Fibroblast of lung (primary cell): ENCODE data around the gene NDUFV1. TPM values are rescaled to one million over a fixed set of nuclear protein-coding genes. Genes with fewer than 3 reads are reported as not detected.
"Not testable (repeated sequence)": the region's sequence is repeated elsewhere in the genome, so short reads cannot be mapped to it uniquely, and the experiment has no call there.

Experiments
- DNase-seq, 2 donors: peaks; one replicate each; pipeline versions ENCODE4 v3.0.0 to v3.0.0-alpha.2; 2010; ENCODE audit warnings: low read depth in 2 of 2
- H2AFZ ChIP-seq: 2 replicates; pipeline ENCODE4 v1.5.1; 2012; ENCODE audit warnings: low read length, control low read depth, inconsistent platforms
- H3K27ac ChIP-seq: 2 replicates; pipeline ENCODE4 v1.5.1; 2011; ENCODE audit warnings: low read length, control low read depth; ENCODE audit not compliant: insufficient read depth
- H3K27me3 ChIP-seq: 2 replicates; pipeline ENCODE4 v1.5.1; 2011; ENCODE audit warnings: mild to moderate bottlenecking, low read length; ENCODE audit not compliant: control insufficient read depth, insufficient read depth
- H3K36me3 ChIP-seq: 2 replicates; pipeline ENCODE4 v1.5.1; 2011; ENCODE audit warnings: low read length; ENCODE audit not compliant: control insufficient read depth, insufficient read depth
- H3K4me1 ChIP-seq: 2 replicates; pipeline ENCODE4 v1.5.1; 2011; ENCODE audit warnings: low read length; ENCODE audit not compliant: control insufficient read depth, insufficient read depth; ENCODE audit errors: extremely low read depth
- H3K4me2 ChIP-seq: 2 replicates; pipeline ENCODE4 v1.5.1; 2011; ENCODE audit warnings: low read length, control low read depth; ENCODE audit not compliant: insufficient read depth; ENCODE audit errors: extremely low read depth
- H3K4me3 ChIP-seq, 4 experiments: fragments of 200-600 bp in 1 of 4; sonication (generic) in 1 of 4; replicated peaks in 1 of 4; 2 replicates each; pipeline ENCODE4 v1.5.1; 2011 to 2016; ENCODE audit warnings: low read length in 4 of 4, low read depth in 3 of 4, mild to moderate bottlenecking in 3 of 4, control low read depth in 2 of 4, inconsistent platforms in 1 of 4, mixed read lengths in 1 of 4; ENCODE audit not compliant: insufficient read depth in 1 of 4; ENCODE audit errors: control extremely low read depth in 1 of 4
- H3K79me2 ChIP-seq: 2 replicates; pipeline ENCODE4 v1.5.1; 2012; ENCODE audit warnings: mild to moderate bottlenecking, low read length, inconsistent platforms; ENCODE audit not compliant: control insufficient read depth, insufficient read depth
- H3K9ac ChIP-seq: 2 replicates; pipeline ENCODE4 v1.5.1; 2011; ENCODE audit warnings: mild to moderate bottlenecking, low read length, control low read depth; ENCODE audit not compliant: insufficient read depth
- H3K9me3 ChIP-seq: 2 replicates; pipeline ENCODE4 v1.5.1; 2012; ENCODE audit warnings: low read depth, low read length; ENCODE audit not compliant: control insufficient read depth, insufficient read depth
- H4K20me1 ChIP-seq: 2 replicates; pipeline ENCODE4 v1.5.1; 2011; ENCODE audit warnings: low read length; ENCODE audit not compliant: control insufficient read depth, insufficient read depth; ENCODE audit errors: extremely low read depth
- CTCF ChIP-seq, 2 donors: IDR thresholded peaks in 1 of 2; conservative IDR thresholded peaks in 1 of 2; 1 replicate in 1 of 2; 2 replicates in 1 of 2; pipeline ENCODE4 v1.5.1; 2011 to 2012; ENCODE audit warnings: low read length in 2 of 2, control low read depth in 1 of 2, inconsistent platforms in 1 of 2, low read depth in 1 of 2, mild to moderate bottlenecking in 1 of 2
- EZH2 ChIP-seq: IDR thresholded peaks from 2 replicates; pipeline ENCODE4 v1.5.1; 2012; ENCODE audit warnings: low read length, control low read depth, mild to moderate bottlenecking; ENCODE audit errors: missing control alignments
- polyA plus RNA-seq, 2 donors: library from polyadenylated mRNA; depleted of rRNA in 1 of 2; stranded (reverse) in 1 of 2; unstranded in 1 of 2; fragments of >200 nt; gene quantifications; 2 replicates each; pipeline ENCODE4 v1.2.1, GENCODE V29; 2011 to 2012; ENCODE audit warnings: missing spikeins in 1 of 2
- total RNA-seq: library from RNA; depleted of rRNA; stranded (reverse); fragments of >200 nt; gene quantifications from 2 replicates; pipeline ENCODE4 v1.2.1, GENCODE V29; 2014

Gene NDUFV1
- total and polyA plus RNA-seq, 2 donors (not counting 1 experiment from before 2014, with no cell fraction given) = 64.9 to 171 TPM

- no peak overlapping the region for H3K9ac ChIP-seq
- no peaks in the 10 kb centered on the region for H3K9me3 ChIP-seq
- no peak overlapping the region for H3K4me3 ChIP-seq
- H3K36me3 ChIP-seq = no peaks in the 10 kb centered on the region
- H3K4me1 ChIP-seq = no peaks in the 10 kb centered on the region
- H3K27me3 ChIP-seq = peaks cover 15% of the 10 kb centered on the region
- H4K20me1 ChIP-seq = no peaks in the 10 kb centered on the region
- no peak for DNase-seq
- TF ChIP-seq CTCF (conservative IDR thresholded peaks at IDR 0.05 in 1 of 2, IDR thresholded peaks at IDR 0.05 in 1 of 2; ENCODE audit: low read depth in 1 of 2, low read length in 2 of 2) = no peak
- no peak for TF ChIP-seq EZH2
- H2AFZ ChIP-seq = no peak overlapping the region
- no peak overlapping the region for H3K4me2 ChIP-seq
- no peaks in the 10 kb centered on the region for H3K79me2 ChIP-seq
- no peak overlapping the region for H3K27ac ChIP-seq
These were observed 9.9 kb downstream of the NDUFV1 start for GRCh38 chr11:67616431-67617242.

GRCh38 chr11:67617243-67617953, 10.7 kb downstream of the NDUFV1 start:
- no peaks in the 10 kb centered on the region for H3K36me3 ChIP-seq
- H3K4me1 ChIP-seq = no peaks in the 10 kb centered on the region
- TF ChIP-seq CTCF (conservative IDR thresholded peaks at IDR 0.05 in 1 of 2, IDR thresholded peaks at IDR 0.05 in 1 of 2; ENCODE audit: low read depth in 1 of 2, low read length in 2 of 2) (no peak), EZH2 (no peak)
- no peak overlapping the region for H3K4me3 ChIP-seq
- H3K9me3 ChIP-seq = no peaks in the 10 kb centered on the region
- H3K79me2 ChIP-seq = no peaks in the 10 kb centered on the region
- H4K20me1 ChIP-seq = no peaks in the 10 kb centered on the region
- H3K4me2 ChIP-seq = no peak overlapping the region
- H3K9ac ChIP-seq = no peak overlapping the region
- H3K27me3 ChIP-seq = peaks cover 15% of the 10 kb centered on the region
- H2AFZ ChIP-seq = no peak overlapping the region
- DNase-seq = no peak
- no peak overlapping the region for H3K27ac ChIP-seq

- not testable (repeated sequence) for H3K4me3 ChIP-seq, H3K9me3 ChIP-seq, H3K79me2 ChIP-seq, H3K36me3 ChIP-seq, H3K4me1 ChIP-seq, H3K4me2 ChIP-seq, H2AFZ ChIP-seq, H4K20me1 ChIP-seq, H3K9ac ChIP-seq, DNase-seq, H3K27ac ChIP-seq
- H3K27me3 ChIP-seq = peaks cover 15% of the 10 kb centered on the region
These were observed 12.3 kb downstream of the NDUFV1 start for GRCh38 chr11:67618901-67619659.

GRCh38 chr11:67619683-67620618, 13.2 kb downstream of the NDUFV1 start:
- H3K27ac ChIP-seq, H3K4me3 ChIP-seq, H4K20me1 ChIP-seq, H3K4me2 ChIP-seq, DNase-seq, H2AFZ ChIP-seq, H3K9me3 ChIP-seq, H3K9ac ChIP-seq, H3K4me1 ChIP-seq, H3K36me3 ChIP-seq, H3K79me2 ChIP-seq: not testable (repeated sequence)
- peaks cover 15% of the 10 kb centered on the region for H3K27me3 ChIP-seq
